ENCODE measurements around the gene WDR83.
"Not testable (repeated sequence)": the region's sequence is repeated elsewhere in the genome, so short reads cannot be mapped to it uniquely, and the experiment has no call there.

Gene WDR83

GRCh38 chr19:12711187-12711586 lies 44.6 kb downstream of the WDR83 start:
- no peak for DNase-seq (ENCODE audit: low read depth in 2 of 3, low spot score in 2 of 3)

GRCh38 chr19:12712077-12712476 lies 45.5 kb downstream of the WDR83 start:
- not testable (repeated sequence) for DNase-seq (ENCODE audit: low read depth in 2 of 3, low spot score in 2 of 3)

GRCh38 chr19:12713304-12713703 lies 46.7 kb downstream of the WDR83 start:
- DNase-seq (ENCODE audit: low read depth in 2 of 3, low spot score in 2 of 3) = not testable (repeated sequence)

- no peak for DNase-seq (ENCODE audit: low read depth in 2 of 3, low spot score in 2 of 3)
Measured at GRCh38 chr19:12715102-12715501, 48.5 kb downstream of the WDR83 start.

GRCh38 chr19:12715929-12716328 lies 49.3 kb downstream of the WDR83 start:
- DNase-seq (ENCODE audit: low read depth in 2 of 3, low spot score in 2 of 3) = no peak

- no peak for DNase-seq (ENCODE audit: low read depth in 2 of 3, low spot score in 2 of 3)
Measured at GRCh38 chr19:12720296-12720695, 53.7 kb downstream of the WDR83 start.

- no peak for DNase-seq (ENCODE audit: low read depth in 2 of 3, low spot score in 2 of 3)
Measured at GRCh38 chr19:12720851-12721655, 54.4 kb downstream of the WDR83 start.

- DNase-seq (ENCODE audit: low read depth in 2 of 3, low spot score in 2 of 3) = no peak
Measured at GRCh38 chr19:12721656-12722565, 55.3 kb downstream of the WDR83 start.

- DNase-seq (ENCODE audit: low read depth in 2 of 3, low spot score in 2 of 3) = peak; percentile 76 to 80 (median 80)
Measured at GRCh38 chr19:12722566-12723380, 56.2 kb downstream of the WDR83 start.

GRCh38 chr19:12723381-12723640 lies 56.7 kb downstream of the WDR83 start:
- no peak for DNase-seq (ENCODE audit: low read depth in 2 of 3, low spot score in 2 of 3)

- DNase-seq (ENCODE audit: low read depth in 2 of 3, low spot score in 2 of 3) = peak; percentile 53 to 59 (median 53)
Measured at GRCh38 chr19:12723641-12724426, 57.2 kb downstream of the WDR83 start, which contains the start of gene TNPO2. TNPO2 (minus strand) TSS chr19:12723932; CDS start chr19:12720977, 2,955 bp downstream.

Data from activated CD8-positive, alpha-beta memory T cell treated with anti-CD3 and anti-CD28 coated beads for 48 hours (primary cell).